GM12872 (cell line): ENCODE results near the gene VPS41.

Experiments used
- CTCF ChIP-seq: IDR thresholded peaks from 3 replicates; pipeline ENCODE4 v1.5.1; 2011; ENCODE audit warnings: low read depth, mild to moderate bottlenecking, low read length, moderate library complexity; ENCODE audit not compliant: insufficient read depth

VPS41 gene

GRCh38 chr7:38905056-38905759 lies 3.8 kb downstream of the VPS41 start:
- no peak for TF ChIP-seq CTCF

- TF ChIP-seq CTCF = no peak
These were observed 5.9 kb downstream of the VPS41 start for GRCh38 chr7:38903057-38903456.

- no peak for TF ChIP-seq CTCF
These were observed 6.5 kb downstream of the VPS41 start for GRCh38 chr7:38902449-38902848.

- no peak for TF ChIP-seq CTCF
These were observed 15.9 kb downstream of the VPS41 start for GRCh38 chr7:38893061-38893460.

- no peak for TF ChIP-seq CTCF
These were observed 18.4 kb downstream of the VPS41 start for GRCh38 chr7:38890597-38890996.

- TF ChIP-seq CTCF = peak; percentile 2; the same call in 1 of the 3 replicates
These were observed 19.0 kb downstream of the VPS41 start for GRCh38 chr7:38889872-38890432.

- no peak for TF ChIP-seq CTCF
These were observed 19.9 kb downstream of the VPS41 start for GRCh38 chr7:38889079-38889478.
